K562 (cell line): ENCODE results near the gene PPP2R5A. TPM values are rescaled to one million over a fixed set of nuclear protein-coding genes. Genes with fewer than 3 reads are reported as not detected.
A peak's percentile ranks its signal among the peaks of the same experiment; 100 is the strongest.

Experiments used
- CBX8 ChIP-seq: fragments of 200-600 bp; sonication (generic); IDR thresholded peaks from 2 replicates; pipeline ENCODE4 v1.6.1; 2012; ENCODE audit warnings: borderline replicate concordance, mixed run types, low read depth, mild to moderate bottlenecking, moderate library complexity, mixed read lengths, low read length, control low read depth, inconsistent platforms; ENCODE audit not compliant: poor library complexity, severe bottlenecking; ENCODE audit errors: extremely low read depth
- CGGBP1 ChIP-seq: fragments of 250-450 bp; sonication (Bioruptor Pico); IDR thresholded peaks from 2 replicates; pipeline ENCODE4 v1.9.0; 2021; ENCODE audit warnings: mild to moderate bottlenecking
- ETV6 ChIP-seq, 3 experiments: fragments of 150-350 bp in 1 of 3; sonication (generic) in 1 of 3; formaldehyde crosslinking in 1 of 3; IDR thresholded peaks; 2 replicates each; pipeline versions ENCODE4 v1.6.1 to v1.8.0; 2014 to 2022; ENCODE audit warnings: borderline replicate concordance in 2 of 3, low read depth in 2 of 3, antibody characterized with exemption in 1 of 3, low read length in 1 of 3, mild to moderate bottlenecking in 1 of 3, missing genetic modification reagents in 1 of 3
- EWSR1 ChIP-seq: fragments of 450-650 bp; IDR thresholded peaks from 2 replicates; pipeline ENCODE4 v1.6.1; 2018; ENCODE audit warnings: borderline replicate concordance, mild to moderate bottlenecking, low read depth, moderate library complexity; ENCODE audit not compliant: partially characterized antibody
- HDAC3 ChIP-seq: fragments of 450-650 bp; IDR thresholded peaks from 2 replicates; pipeline ENCODE4 v1.6.1; 2018; ENCODE audit warnings: borderline replicate concordance, mild to moderate bottlenecking, moderate library complexity; ENCODE audit not compliant: partially characterized antibody
- HDAC6 ChIP-seq: IDR thresholded peaks from 2 replicates; pipeline ENCODE4 v1.6.1; 2012; ENCODE audit warnings: low read depth, mild to moderate bottlenecking, control low read depth, inconsistent platforms, low read length, moderate library complexity
- ILF3 ChIP-seq: fragments of 450-650 bp; IDR thresholded peaks from 2 replicates; pipeline ENCODE4 v1.6.1; 2018; ENCODE audit warnings: antibody characterized with exemption, mild to moderate bottlenecking, moderate library complexity, borderline replicate concordance
- NBN ChIP-seq: fragments of 450-650 bp; IDR thresholded peaks from 2 replicates; pipeline ENCODE4 v1.6.1; 2016; ENCODE audit warnings: low read depth, mild to moderate bottlenecking
- NR1H2 ChIP-seq: sonication (generic); formaldehyde crosslinking; IDR thresholded peaks from 2 replicates; pipeline ENCODE4 v1.4.0; 2020; ENCODE audit warnings: mild to moderate bottlenecking, missing genetic modification reagents
- NR2C1 ChIP-seq, 2 experiments: fragments of 450-650 bp; IDR thresholded peaks; 2 replicates each; pipeline ENCODE4 v1.6.1; 2017; ENCODE audit warnings: mild to moderate bottlenecking in 2 of 2, antibody characterized with exemption in 1 of 2, inconsistent platforms in 1 of 2, missing compliant biosample characterization in 1 of 2, missing genetic modification characterization in 1 of 2
- STAG1 ChIP-seq: sonication (generic); formaldehyde crosslinking; IDR thresholded peaks from 2 replicates; pipeline ENCODE4 v1.5.0; 2020; ENCODE audit warnings: missing genetic modification reagents, borderline replicate concordance
- ZFP1 ChIP-seq: fragments of 450-650 bp; formaldehyde crosslinking; IDR thresholded peaks from 2 replicates; pipeline ENCODE4 v1.4.0; 2020; ENCODE audit warnings: mild to moderate bottlenecking, mixed read lengths
- ZNF282 ChIP-seq: sonication (generic); formaldehyde crosslinking; IDR thresholded peaks from 2 replicates; pipeline ENCODE4 v1.8.1; 2023; ENCODE audit warnings: missing genetic modification reagents
- polyA plus RNA-seq, 8 experiments: library from polyadenylated mRNA; depleted of rRNA in 4 of 8; stranded (reverse) in 5 of 8; unstranded in 3 of 8; fragments of >200 nt; fragmentation: Nextera tagmentation in 2 of 8; fragmentation: Illumina TruSeq in 1 of 8; extraction: Ambion mirVana in 2 of 8; extraction: Trizol in 1 of 8; gene quantifications; 2 replicates each; pipeline versions ENCODE4 v1.2.1 to v1.2.3, GENCODE V29; 2011 to 2014; ENCODE audit warnings: inconsistent platforms in 1 of 8, missing spikeins in 1 of 8
- total RNA-seq, 7 experiments: library from RNA; depleted of rRNA in 6 of 7; stranded (reverse); fragments of >200 nt in 6 of 7; fragmentation: Illumina TruSeq in 2 of 7; extraction: Trizol in 2 of 7; gene quantifications; 2 replicates each; pipeline versions ENCODE4 v1.2.1 to v1.2.3, GENCODE V29; 2011 to 2021; ENCODE audit warnings: low replicate concordance in 1 of 7
- TF ChIP-seq, protein P1 (sequence below), 2 experiments: fragments of 450-650 bp; formaldehyde crosslinking in 1 of 2; IDR thresholded peaks; 2 replicates each; pipeline versions ENCODE4 v1.4.0 to v1.6.1; 2014 to 2020; ENCODE audit warnings: mild to moderate bottlenecking in 2 of 2, borderline replicate concordance in 1 of 2, low read depth in 1 of 2
- TF ChIP-seq, protein P2 (sequence below): fragments of 450-650 bp; formaldehyde crosslinking; IDR thresholded peaks from 2 replicates; pipeline ENCODE4 v1.4.0; 2020; ENCODE audit warnings: mild to moderate bottlenecking, moderate library complexity

PPP2R5A gene
- total and polyA plus RNA-seq, 9 of the 15 experiments (the other 6 are each of a cell fraction or from before 2014, with no cell fraction given), result 26.9 to 106 (median 64.3) TPM

GRCh38 chr1:212368073-212368484 lies 82.9 kb downstream of the PPP2R5A start (continued):
- TF ChIP-seq NR2C1 (IDR thresholded peaks at IDR 0.05), result no peak
- TF ChIP-seq NR2C1 (tag; IDR thresholded peaks at IDR 0.05), result no peak
- no peak for TF ChIP-seq ILF3
- TF ChIP-seq HDAC3, result no peak
- TF ChIP-seq ETV6 (IDR thresholded peaks at IDR 0.05; ENCODE audit: borderline replicate concordance in 1 of 2, low read depth in 2 of 2, low read length in 1 of 2), result no peak
- TF ChIP-seq ETV6 (CRISPR knock-in tag; IDR thresholded peaks at IDR 0.05; ENCODE audit: borderline replicate concordance), result no peak
- TF ChIP-seq, protein P1, sequence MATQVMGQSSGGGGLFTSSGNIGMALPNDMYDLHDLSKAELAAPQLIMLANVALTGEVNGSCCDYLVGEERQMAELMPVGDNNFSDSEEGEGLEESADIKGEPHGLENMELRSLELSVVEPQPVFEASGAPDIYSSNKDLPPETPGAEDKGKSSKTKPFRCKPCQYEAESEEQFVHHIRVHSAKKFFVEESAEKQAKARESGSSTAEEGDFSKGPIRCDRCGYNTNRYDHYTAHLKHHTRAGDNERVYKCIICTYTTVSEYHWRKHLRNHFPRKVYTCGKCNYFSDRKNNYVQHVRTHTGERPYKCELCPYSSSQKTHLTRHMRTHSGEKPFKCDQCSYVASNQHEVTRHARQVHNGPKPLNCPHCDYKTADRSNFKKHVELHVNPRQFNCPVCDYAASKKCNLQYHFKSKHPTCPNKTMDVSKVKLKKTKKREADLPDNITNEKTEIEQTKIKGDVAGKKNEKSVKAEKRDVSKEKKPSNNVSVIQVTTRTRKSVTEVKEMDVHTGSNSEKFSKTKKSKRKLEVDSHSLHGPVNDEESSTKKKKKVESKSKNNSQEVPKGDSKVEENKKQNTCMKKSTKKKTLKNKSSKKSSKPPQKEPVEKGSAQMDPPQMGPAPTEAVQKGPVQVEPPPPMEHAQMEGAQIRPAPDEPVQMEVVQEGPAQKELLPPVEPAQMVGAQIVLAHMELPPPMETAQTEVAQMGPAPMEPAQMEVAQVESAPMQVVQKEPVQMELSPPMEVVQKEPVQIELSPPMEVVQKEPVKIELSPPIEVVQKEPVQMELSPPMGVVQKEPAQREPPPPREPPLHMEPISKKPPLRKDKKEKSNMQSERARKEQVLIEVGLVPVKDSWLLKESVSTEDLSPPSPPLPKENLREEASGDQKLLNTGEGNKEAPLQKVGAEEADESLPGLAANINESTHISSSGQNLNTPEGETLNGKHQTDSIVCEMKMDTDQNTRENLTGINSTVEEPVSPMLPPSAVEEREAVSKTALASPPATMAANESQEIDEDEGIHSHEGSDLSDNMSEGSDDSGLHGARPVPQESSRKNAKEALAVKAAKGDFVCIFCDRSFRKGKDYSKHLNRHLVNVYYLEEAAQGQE (IDR thresholded peaks at IDR 0.05; ENCODE audit: borderline replicate concordance), result peak; percentile 72; the same call in 1 of the 2 replicates
- TF ChIP-seq, protein P1 (CRISPR knock-in tag; IDR thresholded peaks at IDR 0.05; ENCODE audit: low read depth), result no peak
- no peak for TF ChIP-seq HDAC6
- no peak for TF ChIP-seq NR1H2 (CRISPR knock-in tag)
- TF ChIP-seq, protein P2, sequence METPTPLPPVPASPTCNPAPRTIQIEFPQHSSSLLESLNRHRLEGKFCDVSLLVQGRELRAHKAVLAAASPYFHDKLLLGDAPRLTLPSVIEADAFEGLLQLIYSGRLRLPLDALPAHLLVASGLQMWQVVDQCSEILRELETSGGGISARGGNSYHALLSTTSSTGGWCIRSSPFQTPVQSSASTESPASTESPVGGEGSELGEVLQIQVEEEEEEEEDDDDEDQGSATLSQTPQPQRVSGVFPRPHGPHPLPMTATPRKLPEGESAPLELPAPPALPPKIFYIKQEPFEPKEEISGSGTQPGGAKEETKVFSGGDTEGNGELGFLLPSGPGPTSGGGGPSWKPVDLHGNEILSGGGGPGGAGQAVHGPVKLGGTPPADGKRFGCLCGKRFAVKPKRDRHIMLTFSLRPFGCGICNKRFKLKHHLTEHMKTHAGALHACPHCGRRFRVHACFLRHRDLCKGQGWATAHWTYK (CRISPR knock-in tag), result no peak
- TF ChIP-seq CBX8, result no peak
- TF ChIP-seq NBN, result 0 out of 2 replicates have a peak, but pooled peaks have one; percentile 34
- no peak for TF ChIP-seq EWSR1
- TF ChIP-seq ZFP1, result no peak
- TF ChIP-seq STAG1, result peak; percentile 57; the same call in 1 of the 2 replicates
- no peak for TF ChIP-seq ZNF282 (CRISPR knock-in tag)
- TF ChIP-seq CGGBP1, result no peak
- TF ChIP-seq, all 486 proteins: peak for 12
